Measurements from ENCODE around the gene PPCDC. TPM values are rescaled to one million over a fixed set of nuclear protein-coding genes. Genes with fewer than 3 reads are reported as not detected.

The PPCDC gene
- total RNA-seq, 5 donors from 2014 or later (not counting 1 experiment from before 2014, with no cell fraction given), result 9.3 to 14.3 (median 11.8) TPM

DNA sequence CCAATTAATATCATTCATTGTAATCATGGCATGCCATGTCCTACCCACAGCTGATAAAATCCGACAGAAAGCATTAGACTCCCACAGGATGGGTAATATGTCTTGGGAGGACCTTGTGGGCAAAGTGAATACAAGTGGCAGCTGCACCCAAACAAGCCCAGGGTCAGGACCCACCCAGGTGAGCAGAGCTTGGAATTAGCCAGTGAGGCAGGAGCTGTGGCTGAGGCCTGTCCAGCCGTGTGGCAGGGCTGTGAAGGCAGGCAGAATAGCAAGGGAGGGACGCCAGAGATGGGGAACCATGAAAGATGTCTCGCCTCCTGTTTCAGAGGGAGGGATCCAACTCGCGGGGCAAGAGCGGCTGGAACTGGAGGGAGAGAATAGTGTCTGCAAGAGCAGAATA lies 74.5 kb downstream of the PPCDC start:
- Mint-ChIP-seq H3K36me3 (no peaks in the 10 kb centered on the region), H3K4me3 (no peak overlapping the region), H3K27me3 (no peaks in the 10 kb centered on the region), H3K9me3 (no peaks in the 10 kb centered on the region), H3K4me1 (peaks cover 0 to 4% (median 0%) of the 10 kb centered on the region in 3 donors), H3K27ac (no peak overlapping the region)
- ATAC-seq (replicated peaks in 1 of 4) (no peak), DNase-seq (no peak)
- 93% methylated on average over 7 of the region's 7 CpGs for WGBS (ENCODE audit: insufficient coverage)
- no peaks in the 10 kb centered on the region for H3K9me3 ChIP-seq
- H3K4me3 ChIP-seq (ENCODE audit: control insufficient read depth in 1 of 2, extremely low read depth in 1 of 2, low read length in 1 of 2), result no peak overlapping the region
- ChIA-PET CTCF (no interaction called here), POLR2A (no interaction called here)
- H3K27me3 ChIP-seq (replicated peaks in 1 of 2; ENCODE audit: control insufficient read depth in 2 of 2, extremely low read depth in 1 of 2, insufficient read depth in 2 of 2, low read length in 1 of 2), result no peaks in the 10 kb centered on the region
- H3K4me1 ChIP-seq (ENCODE audit: control insufficient read depth in 1 of 2, extremely low read depth in 1 of 2, insufficient read depth in 2 of 2, low read length in 2 of 2), result no peaks in the 10 kb centered on the region
- no peak overlapping the region for H3K27ac ChIP-seq (ENCODE audit: low read length)
- no peaks in the 10 kb centered on the region for H3K36me3 ChIP-seq (ENCODE audit: control insufficient read depth in 2 of 2, extremely low read depth in 1 of 2, insufficient read depth in 1 of 2, low read length in 1 of 2)

DNA sequence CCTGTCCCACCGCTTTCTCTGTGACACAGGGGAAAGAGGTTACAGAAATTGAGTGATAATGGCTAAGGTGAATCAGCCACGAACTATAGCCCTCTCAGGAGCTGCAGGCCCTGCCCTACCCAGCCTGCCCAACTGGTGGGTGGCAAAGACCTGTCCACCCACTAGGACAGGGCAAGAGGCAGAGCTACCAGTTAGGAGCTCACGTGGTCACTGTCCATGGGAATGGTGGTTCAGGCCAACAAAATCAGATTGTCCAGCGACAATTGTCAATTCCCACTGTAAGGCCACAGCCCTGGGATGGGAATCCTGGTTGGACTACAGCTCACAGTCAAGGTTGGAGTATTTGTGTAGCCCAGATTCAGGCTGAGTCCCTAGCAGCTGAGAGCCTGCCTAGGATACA lies 75.0 kb downstream of the PPCDC start:
- 100% methylated on average over 1 of the region's 4 CpGs for WGBS (ENCODE audit: insufficient coverage)
- no peaks in the 10 kb centered on the region for H3K36me3 Mint-ChIP-seq
- H3K4me3 ChIP-seq (ENCODE audit: control insufficient read depth in 1 of 2, extremely low read depth in 1 of 2, low read length in 1 of 2), result no peak overlapping the region
- no peak for DNase-seq
- POLR2A ChIA-PET, result no interaction called here
- H3K4me3 Mint-ChIP-seq, result no peak overlapping the region
- H3K27me3 Mint-ChIP-seq, result no peaks in the 10 kb centered on the region
- H3K4me1 ChIP-seq (ENCODE audit: control insufficient read depth in 1 of 2, extremely low read depth in 1 of 2, insufficient read depth in 2 of 2, low read length in 2 of 2), result no peaks in the 10 kb centered on the region
- H3K27me3 ChIP-seq (replicated peaks in 1 of 2; ENCODE audit: control insufficient read depth in 2 of 2, extremely low read depth in 1 of 2, insufficient read depth in 2 of 2, low read length in 1 of 2), result no peaks in the 10 kb centered on the region
- CTCF ChIA-PET, result no interaction called here
- H3K27ac Mint-ChIP-seq, result no peak overlapping the region
- ATAC-seq (replicated peaks in 1 of 4), result no peak
- no peaks in the 10 kb centered on the region for H3K36me3 ChIP-seq (ENCODE audit: control insufficient read depth in 2 of 2, extremely low read depth in 1 of 2, insufficient read depth in 1 of 2, low read length in 1 of 2)
- H3K27ac ChIP-seq (ENCODE audit: low read length), result no peak overlapping the region
- peaks cover 0 to 4% (median 0%) of the 10 kb centered on the region in 3 donors for H3K4me1 Mint-ChIP-seq
- H3K9me3 ChIP-seq, result no peaks in the 10 kb centered on the region
- H3K9me3 Mint-ChIP-seq, result no peaks in the 10 kb centered on the region

Other genes starting within 250 kb of the PPCDC start
- gene CSK, start 241.5 kb upstream of the PPCDC start, total RNA-seq, result 100 to 1,000 TPM; 198 to 296 (median 271) TPM
- gene LMAN1L, start 210.8 kb upstream of the PPCDC start, total RNA-seq, result 1 to 10 TPM in 1 of 5 donors, under 1 TPM in 4; 0.42 to 1.6 (median 0.44) TPM
- gene CPLX3, start 197.0 kb upstream of the PPCDC start, total RNA-seq, result under 1 TPM in 3 of 5 donors, not detected in 2; 0.16 to 0.50 (median 0.26) TPM
- 100 to 1,000 TPM in 3 of 5 donors, 10 to 100 TPM in 2; 53.4 to 112 (median 101) TPM for gene ULK3, start 180.4 kb upstream of the PPCDC start, total RNA-seq
- gene SCAMP2, start 150.2 kb upstream of the PPCDC start, total RNA-seq, result 100 to 1,000 TPM in 3 of 5 donors, 10 to 100 TPM in 2; 76.8 to 141 (median 134) TPM
- 10 to 100 TPM; 36.5 to 74.1 (median 66.1) TPM for gene MPI, start 133.5 kb upstream of the PPCDC start, total RNA-seq
- 100 to 1,000 TPM in 2 of 5 donors, 10 to 100 TPM in 3; 46.0 to 108 (median 96.6) TPM for gene FAM219B, start 116.7 kb upstream of the PPCDC start, total RNA-seq
- 10 to 100 TPM; 58.5 to 83.1 (median 76.7) TPM for gene COX5A, start 85.5 kb upstream of the PPCDC start, total RNA-seq
- gene RPP25, start 66.8 kb upstream of the PPCDC start, total RNA-seq, result 1 to 10 TPM in 3 of 5 donors, under 1 TPM in 2; 0.79 to 4.2 (median 2.8) TPM
- gene SCAMP5, start 28.0 kb upstream of the PPCDC start, total RNA-seq, result 1 to 10 TPM in 1 of 5 donors, under 1 TPM in 4; 0.26 to 8.2 (median 0.51) TPM
- gene C15orf39, start 178.3 kb downstream of the PPCDC start, total RNA-seq, result 10 to 100 TPM; 25.2 to 40.3 (median 37.8) TPM
- not detected for gene GOLGA6C, start 234.7 kb downstream of the PPCDC start, total RNA-seq

Measured in T-cell (primary cell).